GM10266 (cell line): ENCODE data around the gene SF3B5.
"Not testable (repeated sequence)": the region's sequence is repeated elsewhere in the genome, so short reads cannot be mapped to it uniquely, and the experiment has no call there.

Source experiments
- DNase-seq: peaks from one replicate; pipeline ENCODE4 v3.0.0; 2012; ENCODE audit errors: extremely low spot score
- TF ChIP-seq, protein P1 (sequence below): IDR thresholded peaks from 2 replicates; pipeline ENCODE4 v1.5.1; 2012; ENCODE audit warnings: mild to moderate bottlenecking, low read depth; ENCODE audit not compliant: control insufficient read depth, insufficient read depth; ENCODE audit errors: missing control alignments

Gene SF3B5

GRCh38 chr6:144138542-144138941, 43.2 kb upstream of the SF3B5 start:
- TF ChIP-seq, protein P1, sequence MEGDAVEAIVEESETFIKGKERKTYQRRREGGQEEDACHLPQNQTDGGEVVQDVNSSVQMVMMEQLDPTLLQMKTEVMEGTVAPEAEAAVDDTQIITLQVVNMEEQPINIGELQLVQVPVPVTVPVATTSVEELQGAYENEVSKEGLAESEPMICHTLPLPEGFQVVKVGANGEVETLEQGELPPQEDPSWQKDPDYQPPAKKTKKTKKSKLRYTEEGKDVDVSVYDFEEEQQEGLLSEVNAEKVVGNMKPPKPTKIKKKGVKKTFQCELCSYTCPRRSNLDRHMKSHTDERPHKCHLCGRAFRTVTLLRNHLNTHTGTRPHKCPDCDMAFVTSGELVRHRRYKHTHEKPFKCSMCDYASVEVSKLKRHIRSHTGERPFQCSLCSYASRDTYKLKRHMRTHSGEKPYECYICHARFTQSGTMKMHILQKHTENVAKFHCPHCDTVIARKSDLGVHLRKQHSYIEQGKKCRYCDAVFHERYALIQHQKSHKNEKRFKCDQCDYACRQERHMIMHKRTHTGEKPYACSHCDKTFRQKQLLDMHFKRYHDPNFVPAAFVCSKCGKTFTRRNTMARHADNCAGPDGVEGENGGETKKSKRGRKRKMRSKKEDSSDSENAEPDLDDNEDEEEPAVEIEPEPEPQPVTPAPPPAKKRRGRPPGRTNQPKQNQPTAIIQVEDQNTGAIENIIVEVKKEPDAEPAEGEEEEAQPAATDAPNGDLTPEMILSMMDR: no peak
- no peak for DNase-seq

DNA sequence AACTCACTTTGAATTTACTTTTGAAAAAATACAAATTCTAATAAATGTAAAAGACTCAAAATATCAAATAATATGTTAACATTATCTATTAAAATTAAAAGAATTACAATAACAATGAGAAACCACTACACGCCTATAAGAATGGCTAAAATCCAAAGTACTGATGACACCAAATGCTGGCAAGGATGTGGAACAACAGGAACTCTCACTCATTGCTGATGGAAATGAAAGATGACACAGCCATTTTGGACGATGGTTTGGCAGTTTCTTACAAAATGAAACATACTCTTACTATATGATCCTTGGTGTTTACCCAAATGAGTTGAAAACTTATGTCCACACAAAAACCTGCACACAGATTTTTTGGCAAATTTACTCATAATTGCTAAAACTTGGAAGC, 39.4 kb upstream of the SF3B5 start:
- no peak for DNase-seq
- TF ChIP-seq, protein P1: no peak

- TF ChIP-seq, protein P1: no peak
- DNase-seq: no peak
These were observed 38.8 kb upstream of the SF3B5 start for GRCh38 chr6:144134176-144134575.

- DNase-seq: no peak
- TF ChIP-seq, protein P1: no peak
These were observed 38.0 kb upstream of the SF3B5 start for GRCh38 chr6:144133225-144133821.

DNA sequence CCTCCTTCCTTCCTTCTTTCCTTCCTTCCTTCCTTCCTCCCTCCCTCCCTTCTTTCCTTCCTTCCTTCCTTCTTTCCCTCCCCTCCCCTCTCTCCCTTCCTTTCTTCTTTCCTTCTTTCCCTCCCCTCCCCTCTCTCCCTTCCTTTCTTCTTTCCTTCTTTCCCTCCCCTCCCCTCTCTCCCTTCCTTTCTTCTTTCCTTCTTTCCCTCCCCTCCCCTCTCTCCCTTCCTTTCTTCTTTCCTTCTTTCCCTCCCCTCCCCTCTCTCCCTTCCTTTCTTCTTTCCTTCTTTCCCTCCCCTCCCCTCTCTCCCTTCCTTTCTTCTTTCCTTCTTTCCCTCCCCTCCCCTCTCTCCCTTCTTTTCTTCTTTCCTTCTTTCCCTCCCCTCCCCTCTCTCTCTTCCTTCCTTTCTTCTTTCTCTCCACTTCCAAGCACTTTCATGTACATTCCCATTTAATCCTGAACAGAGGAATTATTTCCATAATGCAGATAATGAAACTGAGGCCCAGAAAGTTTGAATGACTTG, 36.9 kb upstream of the SF3B5 start:
- not testable (repeated sequence) for DNase-seq

DNA sequence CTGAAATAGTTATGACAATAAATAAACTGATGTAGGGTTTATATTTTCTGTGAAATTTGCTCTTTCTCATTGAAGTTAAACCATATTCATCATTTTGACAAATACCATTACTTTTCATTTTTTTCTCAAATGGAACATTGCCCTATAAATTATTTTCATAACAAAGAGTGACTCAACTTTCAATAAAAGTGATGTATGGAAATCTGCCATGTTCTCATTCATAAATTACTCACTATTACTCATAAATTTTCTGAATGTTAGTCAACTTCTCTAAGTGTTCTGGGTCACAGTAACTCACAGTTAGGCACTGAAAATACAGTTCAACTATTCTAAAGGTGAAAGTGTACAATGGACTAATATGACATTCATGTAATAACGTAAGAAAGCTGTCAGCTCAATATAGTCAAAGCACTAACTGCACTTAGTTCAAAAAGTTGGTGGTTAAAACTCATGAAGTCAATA, 35.9 kb upstream of the SF3B5 start:
- TF ChIP-seq, protein P1: no peak
- DNase-seq: no peak

DNA sequence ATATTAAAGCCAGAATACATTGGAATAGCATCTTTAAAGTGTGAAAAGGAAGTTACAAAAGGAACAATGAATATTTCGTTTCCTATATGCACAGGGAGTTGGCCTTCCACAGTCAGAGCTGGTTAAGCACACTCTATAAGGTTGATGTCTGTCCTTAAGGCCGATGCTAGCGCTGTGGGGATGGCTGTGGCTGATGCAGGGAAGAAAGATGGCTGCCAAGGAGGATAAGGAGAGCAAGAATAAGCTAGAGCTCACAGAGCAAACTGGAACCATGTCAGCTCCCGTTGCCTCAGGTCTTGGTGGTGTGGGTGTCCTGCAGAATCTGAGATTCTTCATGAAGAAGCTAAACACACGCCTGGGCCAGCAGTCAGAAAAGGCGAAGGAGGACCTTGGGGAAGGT, 34.1 kb upstream of the SF3B5 start:
- TF ChIP-seq, protein P1: no peak
- no peak for DNase-seq

- DNase-seq: no peak
- TF ChIP-seq, protein P1: no peak
These were observed 31.7 kb upstream of the SF3B5 start for GRCh38 chr6:144127097-144127496.
